H1 (cell line): ENCODE data around the gene CCDC33.
"Not testable (repeated sequence)": the region's sequence is repeated elsewhere in the genome, so short reads cannot be mapped to it uniquely, and the experiment has no call there.

Experiments
- CTCF ChIP-seq, 3 experiments: IDR thresholded peaks; 1 replicate in 2 of 3; 2 replicates in 1 of 3; pipeline versions ENCODE4 v1.5.1 to v1.6.1; 2011; ENCODE audit warnings: low read length in 3 of 3, mild to moderate bottlenecking in 3 of 3, inconsistent platforms in 2 of 3, low read depth in 1 of 3, moderate library complexity in 1 of 3; ENCODE audit not compliant: insufficient read depth in 1 of 3; ENCODE audit errors: control extremely low read depth in 1 of 3
- KDM5A ChIP-seq: fragments of 200-600 bp; IDR thresholded peaks from 2 replicates; pipeline ENCODE4 v1.7.1; 2012; ENCODE audit warnings: mild to moderate bottlenecking, low read length, inconsistent platforms, mixed read lengths
- RAD21 ChIP-seq, 2 experiments: IDR thresholded peaks in 1 of 2; conservative IDR thresholded peaks in 1 of 2; 2 replicates each; pipeline ENCODE4 v1.6.1; 2011; ENCODE audit warnings: low read depth in 2 of 2, low read length in 2 of 2, improper control_type of control experiment in 1 of 2, inconsistent platforms in 1 of 2, mild to moderate bottlenecking in 1 of 2, moderate library complexity in 1 of 2
- SRF ChIP-seq: IDR thresholded peaks from 2 replicates; pipeline ENCODE4 v1.6.1; 2011; ENCODE audit warnings: mild to moderate bottlenecking, low read depth, low read length, moderate library complexity

DNA sequence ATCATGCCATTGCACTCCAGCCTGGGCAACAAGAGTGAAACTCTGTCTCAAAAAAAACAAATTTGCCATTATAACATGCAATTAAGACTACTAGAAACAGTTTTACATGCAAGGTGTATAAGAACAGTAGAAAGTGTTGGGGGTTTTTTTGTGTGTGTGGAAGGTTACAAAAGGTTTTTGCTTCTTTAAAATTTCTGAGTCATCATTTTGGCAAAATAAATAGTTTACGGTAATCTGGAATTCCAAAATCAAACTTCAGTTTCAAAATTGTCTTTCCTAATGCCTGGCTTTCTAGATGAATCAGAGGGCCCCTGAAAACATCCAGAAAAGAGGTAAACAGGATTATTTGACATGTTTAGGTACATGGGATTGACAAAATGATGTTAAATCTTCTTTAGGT, 124.7 kb downstream of the CCDC33 start:
- not testable (repeated sequence) for TF ChIP-seq CTCF (IDR thresholded peaks at IDR 0.05; ENCODE audit: control extremely low read depth in 1 of 3, insufficient read depth in 1 of 3, low read depth in 1 of 3, low read length in 3 of 3); SRF; RAD21 (IDR thresholded peaks at IDR 0.05 in 1 of 2, conservative IDR thresholded peaks at IDR 0.05 in 1 of 2; ENCODE audit: low read depth in 2 of 2, low read length in 2 of 2); KDM5A
